ENCODE results near the gene ANKEF1. TPM values are rescaled to one million over a fixed set of nuclear protein-coding genes. Genes with fewer than 3 reads are reported as not detected.

Gene ANKEF1
- 1 to 10 TPM; 7.9 to 8.4 TPM for total RNA-seq
- 1 to 10 TPM; 2.0 to 3.4 TPM for polyA plus RNA-seq
- long read RNA-seq, donor 1, full-length matches to known transcripts, result 1 of 1 reads
- long read RNA-seq, donor 1, partial matches to known transcripts, result 0 of 1 reads
- long read RNA-seq, donor 1, other reads (novel, unspliced or antisense), result 0 of 1 reads
- long read RNA-seq, donor 2, result 0 reads
- long read RNA-seq, donor 3, full-length matches to known transcripts, result 1 of 1 reads
- long read RNA-seq, donor 3, partial matches to known transcripts, result 0 of 1 reads
- long read RNA-seq, donor 3, other reads (novel, unspliced or antisense), result 0 of 1 reads
- long read RNA-seq, donor 4, result 0 reads
- long read RNA-seq, donor 5, full-length matches to known transcripts, result 1 of 1 reads
- long read RNA-seq, donor 5, partial matches to known transcripts, result 0 of 1 reads
- long read RNA-seq, donor 5, other reads (novel, unspliced or antisense), result 0 of 1 reads

GRCh38 chr20:10034717-10035571 is at the start of gene ANKEF1:
ANKEF1 (plus strand) TSS chr20:10034987; CDS start chr20:10038302, 3,315 bp downstream.
- peak; percentile 99 for ATAC-seq (ENCODE audit: insufficient read depth, low FRiP score)
- Histone ChIP-seq H3K4me3 (peak within 1 kb of the TSS; percentile 68), H3K27ac (ENCODE audit: low read depth in 1 of 2, low read length in 1 of 2) (peak within 1 kb of the TSS in 1 of 2 donors; percentile 95), H3K36me3 (ENCODE audit: control insufficient read depth in 4 of 4, insufficient read depth in 4 of 4, low read length in 4 of 4) (peaks cover 0 to 2% (median 0%) of the 10 kb centered on the region in 4 donors), H3K27me3 (ENCODE audit: control insufficient read depth in 3 of 3, insufficient read depth in 3 of 3, low read length in 2 of 3) (no peaks in the 10 kb centered on the region), H3K4me1 (ENCODE audit: control insufficient read depth in 5 of 5, insufficient read depth in 5 of 5, low read length in 5 of 5) (peaks cover 0 to 6% (median 0%) of the 10 kb centered on the region in 5 donors), H3K9me3 (ENCODE audit: control insufficient read depth in 4 of 4, insufficient read depth in 3 of 4, low read length in 3 of 4) (no peaks in the 10 kb centered on the region), H3K9ac (ENCODE audit: insufficient read depth in 1 of 2, low read length in 2 of 2) (peak within 1 kb of the TSS; percentile 68 to 82)
- TF ChIP-seq, protein P1, sequence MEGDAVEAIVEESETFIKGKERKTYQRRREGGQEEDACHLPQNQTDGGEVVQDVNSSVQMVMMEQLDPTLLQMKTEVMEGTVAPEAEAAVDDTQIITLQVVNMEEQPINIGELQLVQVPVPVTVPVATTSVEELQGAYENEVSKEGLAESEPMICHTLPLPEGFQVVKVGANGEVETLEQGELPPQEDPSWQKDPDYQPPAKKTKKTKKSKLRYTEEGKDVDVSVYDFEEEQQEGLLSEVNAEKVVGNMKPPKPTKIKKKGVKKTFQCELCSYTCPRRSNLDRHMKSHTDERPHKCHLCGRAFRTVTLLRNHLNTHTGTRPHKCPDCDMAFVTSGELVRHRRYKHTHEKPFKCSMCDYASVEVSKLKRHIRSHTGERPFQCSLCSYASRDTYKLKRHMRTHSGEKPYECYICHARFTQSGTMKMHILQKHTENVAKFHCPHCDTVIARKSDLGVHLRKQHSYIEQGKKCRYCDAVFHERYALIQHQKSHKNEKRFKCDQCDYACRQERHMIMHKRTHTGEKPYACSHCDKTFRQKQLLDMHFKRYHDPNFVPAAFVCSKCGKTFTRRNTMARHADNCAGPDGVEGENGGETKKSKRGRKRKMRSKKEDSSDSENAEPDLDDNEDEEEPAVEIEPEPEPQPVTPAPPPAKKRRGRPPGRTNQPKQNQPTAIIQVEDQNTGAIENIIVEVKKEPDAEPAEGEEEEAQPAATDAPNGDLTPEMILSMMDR (IDR thresholded peaks at IDR 0.05; ENCODE audit: control extremely low read depth, extremely low read depth), result no peak
- 2 to 3% methylated on average over 40 to 65 of the region's 65 CpGs for WGBS, 2 donors
- peak; percentile 76 to 87 (median 80) for DNase-seq

- DNase-seq (no peak), ATAC-seq (ENCODE audit: insufficient read depth, low FRiP score) (no peak)
- Histone ChIP-seq H3K27me3 (ENCODE audit: control insufficient read depth in 3 of 3, insufficient read depth in 3 of 3, low read length in 2 of 3) (no peaks in the 10 kb centered on the region), H3K27ac (ENCODE audit: low read depth in 1 of 2, low read length in 1 of 2) (no peak overlapping the region), H3K4me1 (ENCODE audit: control insufficient read depth in 5 of 5, insufficient read depth in 5 of 5, low read length in 5 of 5) (peaks cover 0 to 7% (median 0%) of the 10 kb centered on the region in 5 donors), H3K9me3 (ENCODE audit: control insufficient read depth in 4 of 4, insufficient read depth in 3 of 4, low read length in 3 of 4) (no peaks in the 10 kb centered on the region), H3K9ac (ENCODE audit: insufficient read depth in 1 of 2, low read length in 2 of 2) (no peak overlapping the region), H3K4me3 (no peak overlapping the region), H3K36me3 (ENCODE audit: control insufficient read depth in 4 of 4, insufficient read depth in 4 of 4, low read length in 4 of 4) (no peaks in the 10 kb centered on the region)
- TF ChIP-seq, protein P1 (IDR thresholded peaks at IDR 0.05; ENCODE audit: control extremely low read depth, extremely low read depth), result no peak
Measured at GRCh38 chr20:9985281-9985680, 49.5 kb upstream of the ANKEF1 start.

DNA sequence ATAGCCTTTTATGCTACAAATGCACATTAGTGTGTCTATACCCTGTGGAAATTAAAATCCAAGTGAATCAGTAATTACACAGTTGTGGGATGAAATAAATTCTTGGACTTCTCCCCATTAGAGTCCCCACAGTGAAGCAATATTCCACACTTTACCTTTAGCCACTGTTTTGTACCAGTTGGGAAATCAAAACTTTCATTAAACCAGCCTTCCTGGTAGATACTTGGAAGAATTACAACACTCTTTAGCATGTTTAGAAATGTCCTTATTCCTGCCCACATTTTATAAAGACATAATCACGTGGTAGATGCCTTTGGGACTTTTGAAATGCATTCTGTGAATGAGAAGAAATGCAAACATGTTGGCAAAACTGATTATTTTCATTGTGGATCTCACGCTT is 49.0 kb upstream of the ANKEF1 start:
- ATAC-seq (ENCODE audit: insufficient read depth, low FRiP score), result no peak
- Histone ChIP-seq H3K27me3 (ENCODE audit: control insufficient read depth in 3 of 3, insufficient read depth in 3 of 3, low read length in 2 of 3) (no peaks in the 10 kb centered on the region), H3K9me3 (ENCODE audit: control insufficient read depth in 4 of 4, insufficient read depth in 3 of 4, low read length in 3 of 4) (no peaks in the 10 kb centered on the region), H3K27ac (ENCODE audit: low read depth in 1 of 2, low read length in 1 of 2) (no peak overlapping the region), H3K4me1 (ENCODE audit: control insufficient read depth in 5 of 5, insufficient read depth in 5 of 5, low read length in 5 of 5) (peaks cover 0 to 7% (median 0%) of the 10 kb centered on the region in 5 donors), H3K4me3 (no peak overlapping the region), H3K36me3 (ENCODE audit: control insufficient read depth in 4 of 4, insufficient read depth in 4 of 4, low read length in 4 of 4) (no peaks in the 10 kb centered on the region), H3K9ac (ENCODE audit: insufficient read depth in 1 of 2, low read length in 2 of 2) (no peak overlapping the region)
- WGBS, 2 donors, result 42 to 44% methylated on average over 2 of the region's 2 CpGs
- TF ChIP-seq, protein P1 (IDR thresholded peaks at IDR 0.05; ENCODE audit: control extremely low read depth, extremely low read depth), result no peak
- DNase-seq, result no peak
